Activated CD4-positive, alpha-beta T cell treated with anti-CD3 and anti-CD28 coated beads, Interleukin-10, Interleukin-2, amounts not matched to agents 100 ng/mL and 50 ng/mL, durations not matched to agents 16 hours and 8 hours (primary cell): ENCODE data around the gene RAD51B.
A peak's percentile ranks its signal among the peaks of the same experiment; 100 is the strongest.
"Not testable (repeated sequence)": the region's sequence is repeated elsewhere in the genome, so short reads cannot be mapped to it uniquely, and the experiment has no call there.

Source experiments
- DNase-seq: peaks from one replicate; pipeline ENCODE4 v3.0.0-alpha.2; 2020

RAD51B gene

DNA sequence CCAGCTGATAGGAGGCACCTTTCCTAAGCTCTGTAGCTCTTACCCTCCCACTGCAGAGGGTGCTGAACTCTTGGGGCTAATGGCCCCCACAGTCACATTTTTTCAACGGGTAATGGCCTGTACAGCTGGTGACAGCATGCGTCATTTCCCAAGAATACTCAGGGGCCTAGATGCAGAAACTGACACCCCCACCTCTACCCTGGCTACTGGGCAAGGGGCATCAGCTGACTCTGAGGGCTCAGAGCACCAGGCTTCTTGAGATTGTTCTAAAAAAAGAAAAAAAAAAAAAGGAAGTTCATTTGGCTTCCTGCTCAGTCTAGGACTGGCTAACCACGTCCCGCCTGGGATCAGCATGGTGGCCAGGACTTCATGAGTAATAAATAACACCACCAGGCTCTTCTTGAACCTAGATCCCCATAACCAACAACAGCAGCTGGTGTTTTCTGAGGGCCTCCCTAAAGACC is 938.1 kb downstream of the RAD51B start:
- DNase-seq: no peak

GRCh38 chr14:68758301-68758700 is 938.7 kb downstream of the RAD51B start:
- DNase-seq: no peak

- DNase-seq: no peak
Observed at GRCh38 chr14:68759017-68759560, 939.5 kb downstream of the RAD51B start.

- no peak for DNase-seq
Observed at GRCh38 chr14:68759937-68760336, 940.4 kb downstream of the RAD51B start.

GRCh38 chr14:68760761-68761160 is 941.2 kb downstream of the RAD51B start:
- no peak for DNase-seq

DNA sequence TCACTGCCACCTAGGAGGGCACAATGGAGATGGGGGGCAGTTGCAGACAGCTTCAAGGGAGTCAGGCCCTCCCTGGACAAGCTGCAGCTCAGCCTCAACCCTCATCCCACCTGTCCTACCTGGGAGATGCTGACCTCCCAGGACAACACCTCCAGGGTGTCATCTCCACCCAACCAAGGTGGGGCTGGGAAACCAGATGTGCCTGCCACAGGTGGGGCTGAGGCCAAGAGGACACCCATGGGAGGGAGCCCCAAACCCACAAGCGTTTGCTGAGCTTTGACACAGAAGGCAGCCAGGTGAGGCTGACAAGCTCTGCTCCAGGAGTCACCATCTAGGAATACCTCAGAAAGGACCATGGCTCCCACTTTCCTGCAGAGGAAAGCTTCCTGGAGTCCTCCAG is 941.8 kb downstream of the RAD51B start:
- DNase-seq: no peak

DNA sequence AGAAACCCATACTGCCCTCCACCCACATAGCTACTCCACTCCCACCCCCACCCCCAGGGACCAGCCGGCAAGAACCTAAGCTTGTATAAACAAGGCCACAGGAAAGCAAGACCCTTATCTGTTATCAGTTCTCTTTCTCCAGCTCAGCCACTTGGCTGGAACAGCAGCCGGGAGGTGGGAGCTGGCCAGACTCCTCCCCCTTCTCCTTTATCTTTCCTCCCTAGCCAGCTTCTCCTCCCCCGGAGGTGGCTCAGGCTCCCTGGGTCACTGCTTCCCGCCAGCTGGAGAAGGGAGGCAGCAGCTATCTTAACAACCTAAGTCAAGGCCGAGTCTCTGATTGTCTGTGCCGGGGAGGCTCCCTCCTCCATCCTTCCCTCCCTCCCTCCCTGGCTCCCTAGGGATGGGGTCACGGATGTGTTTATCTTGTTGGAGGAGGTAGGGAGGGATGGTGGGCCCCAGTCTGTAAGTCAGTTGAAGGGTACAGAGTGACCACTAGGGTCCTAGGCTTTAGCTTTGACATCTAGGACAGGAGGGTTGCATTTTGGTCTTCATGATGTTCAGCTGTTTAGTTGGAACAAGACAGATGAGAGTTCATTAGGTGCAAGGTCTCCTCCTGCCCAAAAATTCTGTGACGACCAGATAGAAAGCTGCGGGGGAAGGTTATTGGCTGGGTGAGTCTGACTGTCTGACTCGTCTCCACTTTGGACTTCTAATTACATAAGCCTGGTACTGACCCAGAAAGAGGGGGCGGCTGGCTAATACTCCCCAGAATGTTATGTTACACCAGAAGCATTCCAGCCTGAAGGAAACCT is 943.6 kb downstream of the RAD51B start:
- no peak for DNase-seq

- not testable (repeated sequence) for DNase-seq
Observed at GRCh38 chr14:68763843-68764242, 944.3 kb downstream of the RAD51B start.

DNA sequence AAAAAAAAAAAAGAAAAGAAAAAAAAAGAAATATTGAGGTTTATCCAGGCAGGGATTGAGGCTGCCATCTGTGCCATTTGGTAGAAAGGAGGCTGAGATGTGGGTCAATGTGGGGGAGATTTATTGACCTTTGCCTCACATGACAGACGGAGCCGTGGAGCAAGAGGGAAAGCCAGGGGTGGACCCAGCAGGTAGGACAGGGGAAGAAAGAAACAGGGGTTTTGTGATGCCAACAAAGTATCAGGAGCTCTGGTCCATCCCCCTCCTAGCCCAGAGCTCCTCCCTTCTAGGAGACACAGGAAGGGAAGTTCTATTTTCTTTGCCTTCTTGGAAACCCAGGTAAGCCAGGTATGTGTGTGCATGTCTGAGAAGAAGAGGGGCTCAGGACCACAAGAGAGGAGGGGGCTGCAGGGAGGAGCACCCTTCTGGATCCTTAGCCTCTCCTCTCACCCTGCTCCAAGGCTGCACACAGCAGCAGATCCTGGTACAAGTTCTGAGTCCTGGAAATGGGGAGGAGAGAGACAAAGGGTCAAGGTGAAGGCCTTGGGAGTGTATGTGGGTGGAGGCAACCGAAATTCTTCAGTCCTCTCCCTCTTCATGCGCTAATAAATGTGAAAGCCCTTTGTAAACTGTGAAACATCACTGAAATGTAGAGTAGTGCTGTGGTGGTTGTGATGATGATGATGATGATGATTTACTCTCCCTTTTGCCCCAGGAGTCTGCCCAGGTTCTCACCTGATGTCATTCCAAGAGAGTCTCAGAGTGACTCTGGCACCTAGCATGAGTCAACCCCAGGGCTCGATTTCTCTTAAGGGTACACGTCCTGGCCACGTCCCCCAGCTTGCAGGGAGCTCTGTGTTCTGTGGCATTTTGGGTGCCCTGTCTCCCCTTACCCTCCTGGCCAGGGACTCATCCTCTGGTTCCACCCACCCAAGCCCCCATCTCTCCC is 947.0 kb downstream of the RAD51B start:
- peak; percentile 36 for DNase-seq

DNA sequence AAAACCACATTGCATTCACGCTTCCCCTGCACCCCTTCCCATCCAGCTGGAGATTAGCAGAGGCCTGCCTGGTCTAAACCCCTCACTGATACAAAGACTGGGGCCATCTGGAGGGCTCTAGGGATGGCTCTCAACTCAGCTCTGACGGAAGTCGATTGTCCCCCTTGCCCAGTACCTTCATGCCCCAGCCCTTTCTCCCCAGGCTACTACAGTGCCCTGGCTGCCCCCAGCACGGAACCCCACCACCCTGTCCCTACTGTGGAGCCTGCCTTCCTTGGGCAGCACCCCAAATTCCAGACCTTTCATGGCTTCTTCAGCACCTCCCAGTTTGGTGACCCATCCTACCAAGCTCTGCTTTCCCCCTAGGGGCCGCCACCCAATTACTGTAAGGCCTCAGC is 947.7 kb downstream of the RAD51B start:
- DNase-seq: no peak

GRCh38 chr14:68768316-68768715 is 948.7 kb downstream of the RAD51B start:
- no peak for DNase-seq

- DNase-seq: no peak
Observed at GRCh38 chr14:68770051-68770450, 950.5 kb downstream of the RAD51B start.

- DNase-seq: no peak
Observed at GRCh38 chr14:68770553-68771286, 951.1 kb downstream of the RAD51B start.

GRCh38 chr14:68771631-68772030 is 952.1 kb downstream of the RAD51B start:
- DNase-seq: peak; percentile 32

DNA sequence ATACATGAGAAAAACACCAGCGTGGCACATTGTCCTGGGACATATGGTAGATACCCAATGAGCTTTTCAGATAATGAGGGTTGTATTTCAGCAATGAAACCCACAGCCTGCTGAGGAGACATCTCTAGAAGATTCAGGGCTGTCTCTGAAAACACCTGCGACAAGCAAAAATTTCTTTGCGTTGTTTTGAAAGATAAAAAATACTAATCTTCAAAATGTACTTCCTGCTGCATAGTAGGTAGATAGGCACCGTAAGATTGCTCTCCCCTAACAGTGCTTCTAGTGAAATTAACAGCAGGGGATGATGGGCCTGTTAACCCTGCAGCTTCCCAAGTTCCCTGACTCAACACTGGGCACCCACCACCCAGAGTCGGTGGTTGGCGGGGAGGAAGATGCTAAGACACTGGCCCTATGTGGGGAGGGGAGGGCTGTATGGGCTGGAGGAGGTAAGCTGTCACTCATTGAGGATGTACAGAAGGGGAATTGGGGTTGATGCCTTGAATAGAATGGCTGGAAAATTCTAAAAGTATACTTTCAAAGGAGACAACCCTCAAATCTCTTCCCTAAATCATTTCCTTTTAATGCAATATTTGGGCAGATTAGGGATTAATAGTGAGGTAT is 953.3 kb downstream of the RAD51B start:
- DNase-seq: no peak

DNA sequence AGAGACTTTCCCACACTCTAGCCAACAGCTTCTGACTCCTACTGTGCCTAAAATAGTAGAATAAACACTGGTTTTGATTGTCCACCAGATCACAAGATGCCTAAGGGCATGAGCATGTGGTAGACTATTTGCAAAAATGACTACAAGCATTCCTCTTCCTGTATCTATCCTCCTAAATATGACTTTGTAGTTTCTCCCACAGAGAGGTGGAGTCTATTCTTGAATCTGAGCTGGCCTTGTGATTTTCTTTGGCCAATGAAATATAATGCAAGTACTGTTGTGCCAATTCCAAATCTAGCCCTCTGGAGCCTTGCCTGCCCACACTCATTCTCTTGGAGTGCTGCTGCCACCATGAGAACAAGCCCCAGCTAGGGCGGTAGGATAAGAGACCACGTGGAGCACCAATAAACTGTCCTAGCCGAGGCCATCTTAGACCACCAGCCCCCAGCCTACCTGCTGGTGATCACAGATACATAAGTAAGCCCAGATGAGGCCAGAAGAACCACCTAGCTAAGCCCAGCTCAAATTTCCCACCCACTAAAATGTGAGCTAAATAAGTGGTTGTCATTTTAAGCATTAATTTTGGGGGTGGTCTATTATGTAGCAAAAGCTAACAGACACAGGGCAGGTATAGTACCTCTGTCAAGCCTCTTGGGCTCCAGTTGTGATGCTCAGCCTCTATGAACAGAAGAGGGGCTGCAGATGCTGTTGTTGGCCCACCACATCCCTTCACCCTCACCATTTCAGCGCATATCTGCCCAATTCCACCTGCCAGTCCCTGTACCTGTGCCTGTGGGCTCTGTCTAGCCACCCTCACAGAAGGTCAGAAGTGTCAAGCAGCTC is 955.4 kb downstream of the RAD51B start:
- DNase-seq: no peak

DNA sequence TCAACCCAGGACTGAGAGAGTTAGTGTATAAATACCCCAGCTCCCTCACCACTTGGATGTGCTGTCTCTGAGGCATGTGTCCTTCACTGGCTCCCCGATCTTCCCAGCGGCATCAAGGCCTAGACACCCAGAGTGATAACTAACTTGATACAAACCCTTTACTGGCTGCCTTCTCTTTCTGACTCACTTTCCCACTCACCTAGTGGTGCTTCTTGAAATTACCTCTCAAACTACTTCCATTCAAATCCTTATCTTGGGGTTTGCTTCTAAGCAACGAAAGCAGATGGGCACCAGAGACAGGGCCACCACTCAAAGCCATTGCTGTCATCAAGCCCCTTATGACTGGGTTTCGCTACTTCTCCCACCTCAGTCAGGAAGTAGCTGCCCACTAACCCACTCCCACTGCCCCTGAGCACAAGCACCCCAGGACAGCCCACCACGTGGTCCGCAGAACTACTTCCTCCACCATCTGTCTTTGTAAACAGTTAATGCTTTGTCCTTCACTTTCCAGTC is 956.1 kb downstream of the RAD51B start:
- DNase-seq: peak; percentile 11

DNA sequence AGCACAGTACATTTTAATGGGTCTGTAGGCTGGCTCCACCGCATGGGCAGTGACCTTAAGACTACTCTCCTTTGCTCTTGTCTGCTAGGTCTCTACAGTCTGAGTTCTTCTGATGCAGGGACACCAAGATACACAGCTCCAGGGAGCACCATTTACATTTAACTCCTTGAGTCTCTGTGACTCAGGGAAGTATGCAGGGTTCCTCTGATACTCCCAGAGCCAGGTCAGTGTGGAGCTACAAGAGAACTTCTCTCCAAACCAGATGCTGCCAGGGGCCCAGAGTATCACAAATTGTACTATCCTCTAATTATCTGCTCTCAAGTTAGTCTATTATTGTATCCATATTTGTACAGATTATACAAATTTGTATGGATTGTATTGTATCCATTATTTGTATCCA is 958.1 kb downstream of the RAD51B start:
- no peak for DNase-seq
